ENCODE measurements around the gene TMEM187. TPM values are rescaled to one million over a fixed set of nuclear protein-coding genes. Genes with fewer than 3 reads are reported as not detected.
A peak's percentile ranks its signal among the peaks of the same experiment; 100 is the strongest.

Gene TMEM187
- total and polyA plus RNA-seq, 4 experiments from 2014 or later = 10.4 to 23.8 (median 13.8) TPM

DNA sequence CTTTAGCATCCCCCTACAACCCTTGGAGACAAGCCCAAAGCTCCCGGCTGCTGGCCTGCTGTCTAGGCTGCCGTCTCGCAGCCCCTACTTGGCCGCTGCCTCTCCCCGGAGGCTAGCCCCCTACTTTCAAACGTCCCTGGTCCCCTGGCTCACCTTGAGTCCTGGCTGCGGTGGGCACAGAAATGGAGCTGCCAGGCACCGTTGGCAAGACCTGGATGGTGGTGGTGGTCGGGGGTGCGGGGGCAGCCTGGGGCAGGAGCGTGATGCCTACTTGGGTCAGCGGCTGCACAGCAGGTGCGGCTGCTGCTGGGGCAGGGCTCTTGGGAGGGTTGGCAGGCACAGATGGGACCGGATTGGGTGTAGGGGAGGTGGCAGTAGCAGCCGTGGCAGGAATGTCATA, 12.9 kb upstream of the TMEM187 start:
- peaks cover 68% of the 10 kb centered on the region for H3K36me3 ChIP-seq (ENCODE audit: insufficient read depth, low read length)
- Mint-ChIP-seq H3K9me3 (peaks cover 0 to 6% (median 0%) of the 10 kb centered on the region in 8 donors), H3K27me3 (no peaks in the 10 kb centered on the region), H3K4me1 (no peaks in the 10 kb centered on the region), H3K36me3 (peaks cover 40 to 61% of the 10 kb centered on the region in 2 donors), H3K27ac (no peak overlapping the region), H3K4me3 (no peak overlapping the region)
- peaks cover 3% of the 10 kb centered on the region for H3K4me1 ChIP-seq (ENCODE audit: insufficient read depth, low read length)
- CTCF ChIA-PET (ENCODE audit: partially characterized antibody) = interaction anchor here (0.7 kb wide), 1 partner anchor 13 kb away, joined by 3 read pairs; no protein-coding TSS in a partner anchor
- peak in 1 of 5 donors; percentile 25 for DNase-seq
- POLR2A ChIA-PET (ENCODE audit: partially characterized antibody) = interaction anchor here (1.0 kb wide), 1 partner anchor 9 kb away, joined by 3 read pairs; no protein-coding TSS in a partner anchor
- H3K27ac ChIP-seq (ENCODE audit: low read depth, low read length) = no peak overlapping the region
- H3K4me3 ChIP-seq (ENCODE audit: low read length in 2 of 2) = no peak overlapping the region
- no peaks in the 10 kb centered on the region for H3K27me3 ChIP-seq (ENCODE audit: insufficient read depth, low read length)
- intact Hi-C loops (cut with micrococcal nuclease) = no loop called here
- H3K9me3 ChIP-seq (ENCODE audit: control insufficient read depth in 1 of 2, low read length in 2 of 2) = no peaks in the 10 kb centered on the region

DNA sequence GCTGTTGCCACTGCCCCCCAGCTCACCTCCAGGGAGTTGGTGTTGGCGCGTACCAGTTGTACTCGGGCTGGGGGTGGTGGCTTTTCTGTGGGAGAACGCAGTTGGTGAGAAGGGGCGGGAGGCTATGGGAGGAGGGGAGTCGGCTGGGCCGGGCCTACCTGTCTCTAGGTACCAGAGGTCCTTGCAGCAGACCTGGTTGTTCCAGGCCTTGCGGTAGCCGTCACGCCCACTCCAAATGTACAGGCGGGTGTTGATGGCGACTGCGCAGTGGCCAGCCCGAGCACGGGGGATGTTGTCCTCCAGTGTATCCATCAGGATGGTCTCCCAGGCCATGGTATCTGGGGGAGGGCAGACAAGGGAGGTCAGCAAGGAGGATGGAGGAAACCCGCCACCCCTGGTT, 12.5 kb upstream of the TMEM187 start:
- Histone ChIP-seq H3K27me3 (ENCODE audit: insufficient read depth, low read length) (no peaks in the 10 kb centered on the region), H3K9me3 (ENCODE audit: control insufficient read depth in 1 of 2, low read length in 2 of 2) (no peaks in the 10 kb centered on the region), H3K27ac (ENCODE audit: low read depth, low read length) (no peak overlapping the region), H3K36me3 (ENCODE audit: insufficient read depth, low read length) (peaks cover 68% of the 10 kb centered on the region), H3K4me3 (ENCODE audit: low read length in 2 of 2) (no peak overlapping the region), H3K4me1 (ENCODE audit: insufficient read depth, low read length) (peaks cover 6% of the 10 kb centered on the region)
- DNase-seq = peak in 1 of 5 donors; percentile 26
- Mint-ChIP-seq H3K9me3 (peaks cover 0 to 6% (median 0%) of the 10 kb centered on the region in 8 donors), H3K27ac (peak overlapping the region in 1 of 7 donors; percentile 15), H3K27me3 (no peaks in the 10 kb centered on the region), H3K4me3 (no peak overlapping the region), H3K4me1 (peaks cover 0 to 3% (median 1%) of the 10 kb centered on the region in 4 donors), H3K36me3 (peaks cover 37 to 59% of the 10 kb centered on the region in 2 donors)
- ChIA-PET POLR2A (ENCODE audit: partially characterized antibody) (interaction anchor here (1.0 kb wide), 1 partner anchor 9 kb away, joined by 3 read pairs; no protein-coding TSS in a partner anchor), CTCF (ENCODE audit: partially characterized antibody) (interaction anchor here (0.7 kb wide), 1 partner anchor 13 kb away, joined by 3 read pairs; no protein-coding TSS in a partner anchor)
- intact Hi-C loops (cut with micrococcal nuclease) = no loop called here

DNA sequence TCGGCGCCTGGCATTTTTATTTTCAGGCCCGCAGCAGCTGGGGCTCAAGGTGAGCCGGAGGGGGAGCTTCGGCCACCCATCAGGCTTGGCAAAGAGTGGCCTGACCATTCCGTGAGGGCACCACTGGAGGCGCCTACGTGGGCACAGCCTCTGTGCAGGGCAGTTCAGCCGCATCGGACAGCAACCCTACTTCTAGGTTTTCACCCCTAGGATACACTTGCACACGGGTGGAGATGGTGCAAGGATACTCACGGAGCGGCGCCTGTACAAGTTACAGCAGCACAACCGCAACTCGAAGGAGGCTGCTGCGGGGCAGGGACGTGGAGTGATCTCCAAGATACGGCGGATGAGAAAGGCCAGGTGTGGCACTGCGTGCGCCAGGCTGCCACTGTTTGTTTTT, 11.8 kb upstream of the TMEM187 start:
- no peak overlapping the region for H3K27ac ChIP-seq (ENCODE audit: low read depth, low read length)
- Mint-ChIP-seq H3K27ac (peak overlapping the region in 1 of 7 donors; percentile 62), H3K27me3 (no peaks in the 10 kb centered on the region), H3K36me3 (peaks cover 30 to 53% of the 10 kb centered on the region in 2 donors), H3K9me3 (peaks cover 0 to 3% (median 0%) of the 10 kb centered on the region in 8 donors), H3K4me3 (peak overlapping the region in 1 of 8 donors; percentile 33), H3K4me1 (peaks cover 2 to 10% (median 5%) of the 10 kb centered on the region in 4 donors)
- peaks cover 13% of the 10 kb centered on the region for H3K4me1 ChIP-seq (ENCODE audit: insufficient read depth, low read length)
- H3K36me3 ChIP-seq (ENCODE audit: insufficient read depth, low read length) = peaks cover 68% of the 10 kb centered on the region
- ChIA-PET CTCF (ENCODE audit: partially characterized antibody) (interaction anchor here (1.4 kb wide), 1 partner anchor 14 kb away, joined by 5 read pairs; no protein-coding TSS in a partner anchor), POLR2A (ENCODE audit: partially characterized antibody) (interaction anchor here (2.2 kb wide), 1 partner anchor 11 kb away, joined by 7 read pairs; the partner anchor contains the start of gene HCFC1)
- H3K27me3 ChIP-seq (ENCODE audit: insufficient read depth, low read length) = no peaks in the 10 kb centered on the region
- H3K9me3 ChIP-seq (ENCODE audit: control insufficient read depth in 1 of 2, low read length in 2 of 2) = no peaks in the 10 kb centered on the region
- intact Hi-C loops (cut with micrococcal nuclease) = no loop called here
- H3K4me3 ChIP-seq (ENCODE audit: low read length in 2 of 2) = no peak overlapping the region
- DNase-seq = no peak

DNA sequence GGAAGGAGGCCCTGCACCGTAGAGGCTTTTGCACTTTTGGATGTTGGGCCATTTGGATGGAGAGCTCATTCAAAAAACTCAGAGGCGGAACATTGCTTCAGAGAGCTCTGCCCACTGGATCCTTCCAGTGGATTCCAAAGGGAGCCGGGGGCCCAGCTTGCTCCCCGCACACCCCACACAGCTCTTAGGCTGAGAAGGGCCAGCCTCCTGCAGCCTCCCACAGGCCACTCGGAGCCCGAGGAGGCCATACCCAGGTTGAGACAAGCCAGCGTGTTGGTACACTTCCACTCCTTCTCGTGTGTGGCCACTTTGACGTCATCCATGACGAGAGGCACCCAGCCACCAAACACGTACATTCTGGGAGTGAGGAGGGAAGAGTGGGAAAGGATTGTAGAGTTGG, 11.3 kb upstream of the TMEM187 start:
- ChIA-PET POLR2A (ENCODE audit: partially characterized antibody) (interaction anchor here (2.2 kb wide), 1 partner anchor 10 kb away, joined by 7 read pairs; the partner anchor contains the start of gene HCFC1), CTCF (ENCODE audit: partially characterized antibody) (interaction anchor here (1.4 kb wide), 1 partner anchor 14 kb away, joined by 5 read pairs; no protein-coding TSS in a partner anchor)
- no peak overlapping the region for H3K4me3 ChIP-seq (ENCODE audit: low read length in 2 of 2)
- Mint-ChIP-seq H3K27ac (peak overlapping the region in 1 of 7 donors; percentile 37), H3K4me3 (no peak overlapping the region), H3K9me3 (no peaks in the 10 kb centered on the region), H3K27me3 (no peaks in the 10 kb centered on the region), H3K36me3 (peaks cover 26 to 51% of the 10 kb centered on the region in 2 donors), H3K4me1 (peaks cover 2 to 15% (median 8%) of the 10 kb centered on the region in 4 donors)
- no peak for DNase-seq
- H3K4me1 ChIP-seq (ENCODE audit: insufficient read depth, low read length) = peaks cover 18% of the 10 kb centered on the region
- H3K36me3 ChIP-seq (ENCODE audit: insufficient read depth, low read length) = peaks cover 68% of the 10 kb centered on the region
- no peaks in the 10 kb centered on the region for H3K9me3 ChIP-seq (ENCODE audit: control insufficient read depth in 1 of 2, low read length in 2 of 2)
- intact Hi-C loops (cut with micrococcal nuclease) = no loop called here
- no peak overlapping the region for H3K27ac ChIP-seq (ENCODE audit: low read depth, low read length)
- H3K27me3 ChIP-seq (ENCODE audit: insufficient read depth, low read length) = no peaks in the 10 kb centered on the region

DNA sequence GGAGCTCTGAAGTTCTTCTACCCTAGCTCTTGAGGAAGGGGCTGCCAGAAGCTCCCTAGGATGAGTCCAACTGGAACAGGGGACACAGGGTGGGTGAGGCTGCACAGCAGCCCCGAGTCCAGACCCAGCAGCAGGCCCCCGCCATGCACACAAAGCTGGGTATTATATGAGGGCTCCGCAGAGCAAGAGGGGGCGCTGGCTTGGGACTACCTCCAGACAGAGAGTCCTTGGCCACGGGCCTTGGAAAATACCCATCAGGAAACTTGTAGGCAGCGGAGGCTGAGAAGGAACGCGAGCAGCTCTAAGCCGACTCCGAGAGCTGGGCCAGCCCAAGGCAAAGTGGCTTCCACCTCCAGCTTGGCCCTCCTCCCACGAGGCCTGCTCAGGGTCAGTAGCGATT, 9.0 kb upstream of the TMEM187 start:
- Histone ChIP-seq H3K36me3 (ENCODE audit: insufficient read depth, low read length) (peaks cover 48% of the 10 kb centered on the region), H3K27ac (ENCODE audit: low read depth, low read length) (no peak overlapping the region), H3K27me3 (ENCODE audit: insufficient read depth, low read length) (no peaks in the 10 kb centered on the region), H3K9me3 (ENCODE audit: control insufficient read depth in 1 of 2, low read length in 2 of 2) (no peaks in the 10 kb centered on the region), H3K4me1 (ENCODE audit: insufficient read depth, low read length) (peaks cover 39% of the 10 kb centered on the region), H3K4me3 (ENCODE audit: low read length in 2 of 2) (no peak overlapping the region)
- intact Hi-C loops (cut with micrococcal nuclease) = no loop called here
- peaks cover 13 to 37% (median 25%) of the 10 kb centered on the region in 4 donors for H3K4me1 Mint-ChIP-seq
- DNase-seq = no peak
- no peak overlapping the region for H3K4me3 Mint-ChIP-seq
- POLR2A ChIA-PET (ENCODE audit: partially characterized antibody) = no interaction called here
- no peak overlapping the region for H3K27ac Mint-ChIP-seq
- peaks cover 19 to 39% of the 10 kb centered on the region in 2 donors for H3K36me3 Mint-ChIP-seq
- H3K27me3 Mint-ChIP-seq = no peaks in the 10 kb centered on the region
- no peaks in the 10 kb centered on the region for H3K9me3 Mint-ChIP-seq
- CTCF ChIA-PET (ENCODE audit: partially characterized antibody) = interaction anchor here (0.6 to 2.5 kb wide), 2 partner anchors 17 to 208 kb away, joined by 3 to 6 read pairs; no protein-coding TSS in a partner anchor

DNA sequence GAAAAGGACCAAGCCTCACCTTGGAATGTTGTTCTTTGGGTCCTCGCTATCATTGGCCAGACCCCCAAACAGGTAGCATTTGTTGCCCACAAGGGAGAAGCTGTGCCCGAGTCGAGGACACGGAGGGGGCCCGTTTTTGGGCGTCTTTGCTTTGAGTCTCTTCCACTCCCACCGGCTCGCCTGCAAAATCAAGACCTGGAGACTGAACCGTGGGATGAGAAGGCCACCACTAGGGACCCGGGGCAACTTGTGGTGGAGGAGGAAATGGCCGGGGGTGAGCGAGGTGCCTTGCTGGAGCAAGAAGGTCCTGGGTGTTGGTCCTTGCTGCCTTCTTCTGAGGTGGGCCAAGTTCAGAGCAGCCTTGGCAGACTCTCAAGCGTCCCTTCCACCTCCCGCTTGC, 8.4 kb upstream of the TMEM187 start:
- POLR2A ChIA-PET (ENCODE audit: partially characterized antibody) = no interaction called here

DNA sequence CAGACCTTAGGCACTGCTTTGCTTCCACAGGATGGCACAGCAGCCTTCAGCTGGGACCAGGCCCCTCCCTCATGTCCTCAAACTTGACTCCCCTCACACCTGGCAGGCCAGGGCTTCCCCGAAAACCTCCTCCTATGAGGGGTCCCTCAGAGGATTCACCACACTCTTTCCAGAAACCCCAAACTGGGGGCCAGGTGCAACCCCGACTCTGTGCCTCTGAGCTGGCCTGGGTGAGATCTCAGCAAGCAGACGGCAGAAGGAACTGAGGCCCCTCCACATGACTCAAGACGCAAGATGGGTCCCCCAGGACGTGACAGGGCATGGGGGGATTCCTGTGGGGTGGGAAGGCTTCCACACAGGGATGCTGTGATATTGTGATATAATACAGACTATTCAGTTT, 7.1 kb upstream of the TMEM187 start:
- no peak overlapping the region for H3K4me3 ChIP-seq (ENCODE audit: low read length in 2 of 2)
- H3K27ac ChIP-seq (ENCODE audit: low read depth, low read length) = no peak overlapping the region
- peak overlapping the region in 2 of 8 donors; percentile 13 to 44 for H3K4me3 Mint-ChIP-seq
- ChIA-PET POLR2A (ENCODE audit: partially characterized antibody) (interaction anchor here (10.3 kb wide), 1 partner anchor 40 kb away, joined by 176 read pairs; the partner anchor contains the start of gene ARHGAP4), CTCF (ENCODE audit: partially characterized antibody) (interaction anchor here (2.5 kb wide), 1 partner anchor 18 kb away, joined by 6 read pairs; no protein-coding TSS in a partner anchor)
- DNase-seq = peak in 1 of 5 donors; percentile 3
- H3K9me3 Mint-ChIP-seq = no peaks in the 10 kb centered on the region
- H3K36me3 Mint-ChIP-seq = peaks cover 17 to 29% of the 10 kb centered on the region in 2 donors
- H3K36me3 ChIP-seq (ENCODE audit: insufficient read depth, low read length) = peaks cover 34% of the 10 kb centered on the region
- peak overlapping the region in 4 of 7 donors; percentile 36 to 97 (median 61) for H3K27ac Mint-ChIP-seq
- no peaks in the 10 kb centered on the region for H3K27me3 ChIP-seq (ENCODE audit: insufficient read depth, low read length)
- H3K27me3 Mint-ChIP-seq = no peaks in the 10 kb centered on the region
- H3K4me1 Mint-ChIP-seq = peaks cover 13 to 44% (median 27%) of the 10 kb centered on the region in 4 donors
- intact Hi-C loops (cut with micrococcal nuclease) = no loop called here
- H3K9me3 ChIP-seq (ENCODE audit: control insufficient read depth in 1 of 2, low read length in 2 of 2) = no peaks in the 10 kb centered on the region
- H3K4me1 ChIP-seq (ENCODE audit: insufficient read depth, low read length) = peaks cover 44% of the 10 kb centered on the region

More for the DNA sequence above, 8.4 kb upstream of the TMEM187 start:
- H3K9me3 ChIP-seq (ENCODE audit: control insufficient read depth in 1 of 2, low read length in 2 of 2) = no peaks in the 10 kb centered on the region
- intact Hi-C loops (cut with micrococcal nuclease) = no loop called here
- H3K4me3 ChIP-seq (ENCODE audit: low read length in 2 of 2) = no peak overlapping the region
- peak in 1 of 5 donors; percentile 14 for DNase-seq
- no peaks in the 10 kb centered on the region for H3K27me3 ChIP-seq (ENCODE audit: insufficient read depth, low read length)
- CTCF ChIA-PET (ENCODE audit: partially characterized antibody) = interaction anchor here (2.5 kb wide), 1 partner anchor 17 kb away, joined by 6 read pairs; no protein-coding TSS in a partner anchor
- Mint-ChIP-seq H3K4me3 (no peak overlapping the region), H3K27ac (no peak overlapping the region), H3K4me1 (peaks cover 13 to 39% (median 27%) of the 10 kb centered on the region in 4 donors), H3K27me3 (no peaks in the 10 kb centered on the region), H3K36me3 (peaks cover 19 to 39% of the 10 kb centered on the region in 2 donors), H3K9me3 (no peaks in the 10 kb centered on the region)
- peaks cover 44% of the 10 kb centered on the region for H3K4me1 ChIP-seq (ENCODE audit: insufficient read depth, low read length)
- no peak overlapping the region for H3K27ac ChIP-seq (ENCODE audit: low read depth, low read length)
- peaks cover 43% of the 10 kb centered on the region for H3K36me3 ChIP-seq (ENCODE audit: insufficient read depth, low read length)
